GM21526 (cell line): ENCODE data around the gene ATL2.
"Not testable (repeated sequence)": the region's sequence is repeated elsewhere in the genome, so short reads cannot be mapped to it uniquely, and the experiment has no call there.

ENCODE experiments used
- ATAC-seq: cut with Tn5 transposase; IDR thresholded peaks from one replicate; pipeline ENCODE4 v1.9.1; 2021; ENCODE audit warnings: moderate library complexity; ENCODE audit not compliant: unreplicated experiment, low FRiP score

The ATL2 gene

GRCh38 chr2:38278117-38278438, 99.0 kb downstream of the ATL2 start:
- ATAC-seq: not testable (repeated sequence)

DNA sequence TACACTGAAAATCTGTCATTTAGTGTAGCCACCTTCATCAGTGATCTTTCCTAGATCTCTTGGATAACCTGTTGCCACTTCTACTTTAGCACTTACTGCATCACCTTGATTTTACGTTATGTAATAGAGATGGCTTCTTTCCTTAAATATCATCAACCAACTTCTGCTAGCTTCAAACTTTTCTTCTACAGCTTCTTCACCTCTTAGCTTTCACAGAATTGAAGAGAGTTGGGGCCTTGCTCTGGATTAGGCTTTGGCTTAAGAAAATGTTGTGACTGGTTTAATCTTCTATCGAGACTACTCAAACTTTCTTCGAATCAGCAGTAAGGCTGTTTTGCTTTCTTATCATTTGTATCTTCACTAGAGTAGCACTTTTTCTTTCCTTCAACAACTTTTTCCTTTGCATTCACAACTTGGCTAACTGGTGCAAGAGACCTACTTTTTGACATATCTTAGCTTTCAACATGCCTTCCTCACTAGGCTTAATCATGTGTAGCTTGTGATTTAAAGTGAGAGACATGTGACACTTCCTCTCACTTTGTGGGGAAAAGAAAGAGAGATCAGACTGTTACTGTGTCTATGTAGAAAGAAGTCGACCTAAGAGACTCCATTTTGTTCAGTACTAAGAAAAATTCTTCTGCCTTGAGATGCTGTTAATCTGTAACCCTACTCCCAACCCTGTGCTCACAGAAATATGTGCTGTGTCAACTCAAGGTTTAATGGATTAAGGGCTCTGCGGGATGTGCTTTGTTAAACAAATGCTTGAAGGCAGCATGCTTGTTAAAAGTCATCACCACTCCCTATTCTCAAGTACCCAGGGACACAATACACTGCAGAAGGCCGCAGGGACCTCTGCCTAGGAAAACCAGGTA, 99.6 kb downstream of the ATL2 start:
- no peak for ATAC-seq

DNA sequence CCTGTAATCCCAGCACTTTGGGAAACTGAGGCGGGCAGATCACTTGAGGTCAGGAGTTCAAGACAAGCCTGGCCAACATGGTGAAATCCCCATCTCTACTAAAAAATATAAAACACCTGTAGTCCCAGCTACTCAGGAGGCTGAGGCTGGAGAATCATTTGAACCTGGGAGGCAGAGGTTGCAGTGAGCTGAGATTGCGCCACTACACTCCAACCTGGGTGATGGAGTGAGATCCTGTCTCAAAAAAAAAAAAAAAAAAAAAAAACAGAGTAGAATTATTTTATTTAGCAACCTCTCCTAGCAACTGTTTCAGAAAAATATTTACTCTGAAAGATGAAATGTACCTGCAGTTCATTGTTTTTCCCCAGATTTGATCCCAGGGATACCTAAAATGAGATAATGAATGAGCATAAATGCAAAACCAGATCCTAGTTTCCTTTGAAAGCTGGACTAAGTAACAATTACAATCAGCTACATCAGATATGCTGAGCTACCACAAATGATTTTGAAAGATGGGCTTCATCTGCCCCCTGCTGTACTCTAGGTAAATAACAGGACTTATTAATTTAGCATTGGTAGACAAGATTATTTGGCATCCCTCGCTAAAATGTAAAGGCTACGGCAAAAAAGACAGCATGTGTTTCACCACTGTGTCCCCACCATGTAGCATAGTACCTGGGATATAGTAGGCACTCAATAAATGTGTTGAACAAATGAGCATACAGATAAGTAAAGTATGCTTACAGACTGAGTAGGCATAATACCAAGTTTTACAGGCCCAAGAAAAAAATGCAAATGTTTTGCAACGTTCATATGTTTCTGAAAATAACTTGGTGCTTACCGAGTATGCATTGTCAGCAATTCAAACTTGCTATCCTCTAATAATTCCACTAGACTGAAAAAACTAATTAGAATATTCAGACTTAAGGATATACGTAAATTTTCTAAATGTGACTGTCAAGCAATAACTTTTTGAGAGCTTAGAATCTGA, 102.5 kb downstream of the ATL2 start:
- no peak for ATAC-seq

- ATAC-seq: no peak
These were observed 105.4 kb downstream of the ATL2 start for GRCh38 chr2:38271697-38272096.

- no peak for ATAC-seq
These were observed 107.7 kb downstream of the ATL2 start for GRCh38 chr2:38269421-38269820.

DNA sequence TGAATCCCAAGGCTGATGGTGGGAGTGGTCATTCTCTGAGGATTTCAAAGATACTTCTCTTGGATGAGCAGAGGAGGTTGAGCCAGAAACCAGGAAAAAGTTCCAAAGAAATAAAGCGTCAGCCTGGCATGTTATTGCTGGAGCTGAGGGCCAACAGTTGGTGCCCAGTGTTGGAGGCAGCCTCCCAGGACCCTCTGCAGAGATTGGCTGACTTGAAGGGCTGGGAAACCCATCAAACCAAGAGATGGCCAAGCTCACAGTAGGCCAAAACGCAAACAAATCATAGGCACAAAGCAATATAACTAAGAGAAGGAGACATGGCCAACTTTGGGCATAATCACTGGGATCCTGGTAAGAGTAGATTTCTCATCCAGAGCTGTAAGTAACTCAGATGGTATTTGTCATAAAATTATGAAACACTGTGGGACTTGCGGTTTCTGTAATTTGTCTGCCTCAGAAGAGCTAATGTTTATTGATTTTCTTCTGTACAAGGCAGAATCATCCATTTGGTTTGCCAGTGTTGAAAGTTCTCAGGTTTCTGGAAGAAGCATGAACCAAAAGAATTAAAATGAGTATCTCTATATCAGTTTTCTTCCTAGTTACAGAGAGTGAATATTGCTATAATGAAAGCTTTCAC, 108.3 kb downstream of the ATL2 start:
- no peak for ATAC-seq

DNA sequence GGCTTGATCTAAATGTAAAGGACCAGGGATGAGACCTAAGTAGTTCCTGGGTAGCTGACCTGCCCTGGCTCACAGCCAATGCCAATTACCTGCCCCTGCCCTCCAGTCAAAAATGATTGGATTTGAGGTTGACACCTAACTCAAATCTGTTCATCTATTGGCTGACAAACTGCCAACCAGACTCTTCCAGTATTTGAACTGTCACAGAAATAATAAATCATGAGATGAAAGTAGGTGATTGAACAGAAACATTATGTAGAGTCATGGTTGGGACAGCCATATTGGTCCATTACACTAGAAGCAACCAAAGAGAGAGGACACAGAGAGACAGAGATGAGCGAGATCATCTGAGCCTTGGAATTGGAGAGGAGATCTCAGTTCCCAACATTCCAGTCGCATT, 109.1 kb downstream of the ATL2 start:
- no peak for ATAC-seq

DNA sequence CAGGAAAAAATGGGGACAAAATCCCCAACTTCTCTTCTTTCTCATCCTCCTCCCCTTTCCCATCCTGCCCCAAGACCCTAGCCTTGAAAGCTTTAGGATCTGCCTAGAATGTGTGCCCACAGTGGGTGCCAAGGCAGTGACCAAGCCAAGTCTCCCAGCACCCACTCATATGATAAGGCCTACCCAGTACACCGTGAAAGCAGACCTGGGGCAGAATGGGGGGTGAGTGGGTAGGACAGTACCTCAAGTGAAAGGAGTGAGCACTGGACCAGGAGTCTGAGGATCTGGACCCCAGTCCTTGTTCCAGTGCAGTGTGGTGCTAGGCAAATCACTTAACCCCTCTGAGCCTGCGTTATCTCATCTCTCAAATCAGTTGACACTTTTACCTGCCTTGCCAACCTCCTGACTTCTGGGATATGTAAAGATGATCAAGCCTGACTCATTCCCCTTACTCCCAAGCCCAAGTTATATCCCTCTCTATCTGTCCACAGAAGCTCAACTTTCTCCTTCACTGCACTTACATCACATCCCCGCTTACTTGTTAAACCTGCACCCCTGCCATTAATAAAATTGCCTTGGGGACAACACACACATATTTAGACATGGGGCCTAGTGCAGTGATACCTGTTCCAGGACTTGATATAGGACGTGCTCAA, 109.7 kb downstream of the ATL2 start:
- ATAC-seq: no peak

DNA sequence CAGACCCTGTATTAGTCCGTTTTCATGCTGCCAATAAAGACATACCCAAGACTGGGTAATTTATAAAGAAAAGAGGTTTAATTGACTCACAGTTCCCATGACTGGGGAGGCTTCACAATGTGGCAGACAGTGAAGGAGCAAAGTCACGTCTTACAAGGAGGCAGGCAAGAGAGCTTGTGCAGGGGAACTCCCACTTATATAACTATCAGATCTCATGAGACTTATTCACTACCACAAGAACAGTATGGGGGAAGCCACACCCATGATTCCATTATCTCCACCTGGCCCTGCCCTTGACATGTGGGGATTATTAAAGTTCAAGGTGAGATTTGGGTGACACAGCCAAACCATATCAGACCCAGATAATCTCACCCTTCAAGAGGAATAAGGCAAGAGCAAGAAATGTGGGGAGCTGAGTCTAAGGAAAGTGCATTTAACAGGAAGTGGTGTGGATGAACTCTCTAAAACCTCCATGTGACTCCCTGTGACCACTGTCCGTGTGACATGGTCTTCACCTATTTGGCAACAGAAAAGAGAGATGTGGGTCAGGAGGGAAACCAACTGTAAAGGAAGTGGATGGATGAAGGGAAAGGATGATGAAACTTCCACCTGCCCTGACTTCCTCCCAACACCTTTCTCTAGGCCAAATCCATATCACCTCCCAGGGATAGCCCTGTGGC, 110.6 kb downstream of the ATL2 start:
- ATAC-seq: no peak

DNA sequence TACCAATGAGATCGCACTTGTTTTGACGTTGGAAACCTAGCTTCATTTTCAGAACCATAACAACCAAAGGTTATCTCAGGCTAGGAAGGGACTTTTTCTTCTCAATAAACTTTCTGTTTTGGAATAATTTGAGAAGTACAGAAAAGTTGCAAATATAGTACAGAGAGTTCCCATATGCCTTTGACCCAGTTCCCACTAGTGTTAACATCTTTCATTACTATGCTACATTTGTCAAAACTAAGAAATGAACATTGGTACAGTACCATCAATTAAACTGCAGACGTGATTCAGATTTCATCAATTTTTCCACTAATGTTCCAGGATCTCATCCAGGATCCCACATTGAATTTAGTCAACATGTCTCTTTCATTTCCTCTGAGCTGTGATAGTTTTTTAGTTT, 111.6 kb downstream of the ATL2 start:
- no peak for ATAC-seq

DNA sequence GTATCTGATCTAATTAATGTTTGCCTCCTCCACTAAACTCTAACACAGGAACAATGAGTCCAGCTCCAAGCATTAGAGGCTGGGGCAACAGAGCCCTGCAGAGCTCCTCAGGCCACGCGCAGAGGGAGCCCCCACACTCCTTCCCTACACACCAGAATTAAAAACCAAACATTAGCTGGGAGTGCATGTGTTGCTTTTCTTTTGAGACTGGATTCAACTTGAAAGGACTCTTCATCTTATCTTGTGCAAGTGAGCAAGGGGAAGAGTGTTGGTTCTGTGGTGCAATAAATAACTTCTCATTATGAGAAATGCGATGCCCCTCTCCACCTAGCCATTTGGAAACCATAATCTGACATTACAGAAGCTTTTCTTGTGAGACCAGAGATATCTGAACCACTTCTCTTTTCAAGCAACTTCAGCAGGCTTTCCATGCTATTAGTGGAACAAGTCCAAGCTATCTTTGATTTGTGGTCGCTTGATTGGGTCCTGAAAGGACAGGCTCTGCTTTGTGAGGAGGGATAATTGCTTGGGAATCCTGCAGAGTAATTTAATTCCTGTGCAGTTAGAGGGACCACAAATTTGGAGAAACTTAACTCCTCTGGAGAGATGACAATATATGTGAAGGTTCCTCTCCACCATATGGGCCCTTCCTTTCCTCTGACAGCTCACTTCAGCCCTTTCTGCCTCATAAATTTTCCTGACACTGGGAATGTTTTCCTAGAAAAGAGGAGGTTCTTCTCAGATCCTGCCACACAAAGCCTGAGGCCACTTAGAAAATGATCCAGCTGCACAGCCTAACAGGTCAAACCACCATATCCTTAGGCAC, 112.5 kb downstream of the ATL2 start:
- ATAC-seq: no peak

- no peak for ATAC-seq
These were observed 113.8 kb downstream of the ATL2 start for GRCh38 chr2:38263293-38263692.

GRCh38 chr2:38262069-38262871, 114.8 kb downstream of the ATL2 start:
- no peak for ATAC-seq

GRCh38 chr2:38261569-38262068, 115.5 kb downstream of the ATL2 start:
- no peak for ATAC-seq

DNA sequence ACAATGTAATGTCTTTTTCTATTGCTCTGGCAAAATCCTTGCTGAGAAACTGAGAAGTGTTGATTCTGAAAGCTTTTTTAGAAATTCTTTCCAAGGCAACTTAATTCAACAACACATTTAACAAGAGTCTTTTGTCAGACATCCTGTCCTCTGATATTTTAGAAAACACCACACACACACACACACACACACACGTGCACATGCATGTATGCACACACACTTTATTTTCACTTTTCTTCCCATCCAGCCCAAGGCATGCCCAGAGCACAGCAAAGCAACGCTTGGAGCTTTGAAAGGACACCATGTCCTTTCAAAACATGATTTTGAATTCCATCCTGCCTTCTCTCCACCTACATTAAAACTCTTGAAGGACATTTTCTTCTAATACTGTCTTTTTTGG, 116.1 kb downstream of the ATL2 start:
- no peak for ATAC-seq

DNA sequence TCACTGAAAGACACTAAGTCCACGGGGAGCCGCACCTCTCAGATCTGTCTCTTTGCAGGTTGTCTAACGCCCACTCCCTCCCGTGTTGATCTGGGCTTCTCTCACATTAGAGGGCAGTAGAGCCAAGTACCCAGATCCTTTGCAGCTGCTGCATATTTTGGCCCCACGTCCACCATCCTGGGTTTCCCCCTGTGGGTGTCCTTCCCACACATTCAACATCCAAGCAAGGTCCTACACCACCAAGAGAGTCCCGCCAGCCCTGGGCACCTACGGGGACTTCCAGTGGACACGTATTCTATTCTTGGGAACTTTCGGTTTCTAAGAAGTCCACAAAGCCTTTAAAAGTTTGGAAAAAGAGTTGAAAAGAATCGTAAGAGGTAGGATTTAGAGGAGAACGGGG, 116.6 kb downstream of the ATL2 start:
- no peak for ATAC-seq

- no peak for ATAC-seq
These were observed 117.8 kb downstream of the ATL2 start for GRCh38 chr2:38259311-38259710.

DNA sequence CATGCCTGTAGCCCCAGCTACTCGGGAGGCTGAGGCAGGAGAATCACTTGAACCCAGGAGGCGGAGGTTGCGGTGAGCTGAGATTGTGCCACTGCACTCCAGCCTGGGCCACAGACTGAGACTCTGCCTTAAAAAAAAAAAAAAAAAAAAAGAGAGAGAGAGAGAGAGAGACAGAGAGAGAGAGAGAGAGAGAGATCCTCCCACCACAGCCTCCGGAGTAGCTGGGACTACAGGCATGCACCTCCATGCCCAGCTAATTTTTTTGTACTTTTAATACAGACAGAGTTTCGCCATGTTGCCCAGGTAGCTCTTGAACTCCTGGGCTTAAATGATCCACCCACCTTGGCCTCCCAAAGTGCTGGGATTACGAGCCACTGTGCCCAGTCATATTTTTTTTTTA, 119.4 kb downstream of the ATL2 start:
- not testable (repeated sequence) for ATAC-seq
